IMR-90 (cell line): ENCODE data around the gene MLLT10. TPM values are rescaled to one million over a fixed set of nuclear protein-coding genes. Genes with fewer than 3 reads are reported as not detected.

Experiments used
- ATAC-seq: fragments of 200-7000 bp; cut with Tn5 transposase; 2 replicates; pipeline ENCODE4 v1.9.1; 2020; ENCODE audit warnings: low read depth, mild to moderate bottlenecking, moderate library complexity
- BruUV-seq: library from RNA; stranded (reverse); fragments of 400-500 nt; replicated peaks from 2 replicates; lab custom pipeline; 2021; lab: Mats Ljungman, UMichigan
- CTCF ChIA-PET: fragments of 300-600 bp; formaldehyde crosslinking; extraction: SDS; loops from one replicate; lab custom pipeline; 2021; ENCODE audit warnings: antibody characterized with exemption; lab: Yijun Ruan, JAX
- POLR2A ChIA-PET: fragments of 300-600 bp; sonication (Branson Sonifier 250); formaldehyde crosslinking; loops from one replicate; lab custom pipeline; 2022; ENCODE audit warnings: antibody characterized with exemption; ENCODE audit not compliant: unreplicated experiment; lab: Charles Lee
- DNase-seq: peaks from one replicate; pipeline ENCODE4 v3.0.0; 2013
- H2AFZ ChIP-seq: replicated peaks from 2 replicates; pipeline ENCODE3; 2013; ENCODE audit warnings: low read length, mild to moderate bottlenecking; ENCODE audit not compliant: poor library complexity
- H2AK5ac ChIP-seq: 2 replicates; pipeline ENCODE4 v1.6.1; 2013; ENCODE audit warnings: low read depth, low read length, inconsistent platforms
- H2AK9ac ChIP-seq: replicated peaks from 2 replicates; pipeline ENCODE3; 2013; ENCODE audit warnings: mild to moderate bottlenecking, low read depth, low read length, moderate library complexity; ENCODE audit not compliant: poor library complexity
- H2BK120ac ChIP-seq: 2 replicates; pipeline ENCODE4 v1.6.1; 2013; ENCODE audit warnings: low read depth, low read length, inconsistent platforms
- H2BK15ac ChIP-seq: 3 replicates; pipeline ENCODE4 v1.6.1; 2013; ENCODE audit warnings: low read depth, low read length, inconsistent platforms
- H2BK20ac ChIP-seq: 2 replicates; pipeline ENCODE4 v1.6.1; 2013; ENCODE audit warnings: low read depth, mild to moderate bottlenecking, inconsistent platforms, low read length, moderate library complexity
- H2BK5ac ChIP-seq: 2 replicates; pipeline ENCODE4 v1.6.1; 2013; ENCODE audit warnings: mild to moderate bottlenecking, low read depth, low read length, inconsistent platforms; ENCODE audit not compliant: poor library complexity, severe bottlenecking
- H3K14ac ChIP-seq: replicated peaks from 2 replicates; pipeline ENCODE4 v1.6.1; 2013; ENCODE audit warnings: low read depth, low read length, inconsistent platforms
- H3K18ac ChIP-seq: 2 replicates; pipeline ENCODE4 v1.6.1; 2013; ENCODE audit warnings: low read depth, low read length, control low read depth
- H3K23ac ChIP-seq: 2 replicates; pipeline ENCODE4 v1.6.1; 2013; ENCODE audit warnings: low read depth, low read length, inconsistent platforms
- H3K27ac ChIP-seq: 2 replicates; pipeline ENCODE4 v1.5.1; 2013; ENCODE audit warnings: mild to moderate bottlenecking, control low read depth, low read length; ENCODE audit not compliant: insufficient read depth
- H3K27me3 ChIP-seq: 2 replicates; pipeline ENCODE4 v1.6.1; 2013; ENCODE audit warnings: low read length; ENCODE audit not compliant: control insufficient read depth, insufficient read depth
- H3K36me3 ChIP-seq: 2 replicates; pipeline ENCODE4 v1.6.1; 2013; ENCODE audit warnings: low read length, mixed read lengths; ENCODE audit not compliant: control insufficient read depth, insufficient read depth
- H3K4ac ChIP-seq: 2 replicates; pipeline ENCODE4 v1.6.1; 2013; ENCODE audit warnings: low read depth, low read length, inconsistent platforms
- H3K4me1 ChIP-seq: 2 replicates; pipeline ENCODE4 v1.6.1; 2013; ENCODE audit warnings: low read length, mixed read lengths; ENCODE audit not compliant: control insufficient read depth, insufficient read depth
- H3K4me2 ChIP-seq: 2 replicates; pipeline ENCODE4 v1.6.1; 2013; ENCODE audit warnings: low read depth, mild to moderate bottlenecking, control low read depth, low read length, moderate library complexity
- H3K4me3 ChIP-seq: 2 replicates; pipeline ENCODE4 v1.5.1; 2013; ENCODE audit warnings: low read depth, mild to moderate bottlenecking, control low read depth, low read length, moderate library complexity; ENCODE audit not compliant: insufficient read depth
- H3K56ac ChIP-seq: 2 replicates; pipeline ENCODE4 v1.6.1; 2013; ENCODE audit warnings: low read length, inconsistent platforms; ENCODE audit not compliant: insufficient read depth; ENCODE audit errors: extremely low read depth
- H3K79me1 ChIP-seq, 2 experiments: 2 replicates each; pipeline ENCODE4 v1.6.1; 2013; ENCODE audit warnings: low read length in 2 of 2, inconsistent platforms in 1 of 2, low read depth in 1 of 2
- H3K9ac ChIP-seq: 2 replicates; pipeline ENCODE4 v1.6.1; 2013; ENCODE audit warnings: low read depth, low read length, control low read depth
- H3K9me1 ChIP-seq: 2 replicates; pipeline ENCODE4 v1.6.1; 2013; ENCODE audit warnings: low read length, inconsistent platforms; ENCODE audit not compliant: insufficient read depth
- H3K9me3 ChIP-seq: 2 replicates; pipeline ENCODE4 v1.6.1; 2013; ENCODE audit warnings: low read length; ENCODE audit not compliant: control insufficient read depth, insufficient read depth
- H4K20me1 ChIP-seq: 2 replicates; pipeline ENCODE4 v1.6.1; 2013; ENCODE audit warnings: low read length, inconsistent platforms; ENCODE audit not compliant: insufficient read depth
- H4K5ac ChIP-seq: 2 replicates; pipeline ENCODE4 v1.6.1; 2013; ENCODE audit warnings: mild to moderate bottlenecking, low read depth, low read length, control low read depth
- H4K8ac ChIP-seq, 2 experiments: 2 replicates each; pipeline ENCODE4 v1.6.1; 2013; ENCODE audit warnings: low read depth in 2 of 2, low read length in 2 of 2, control low read depth in 1 of 2, inconsistent platforms in 1 of 2
- H4K91ac ChIP-seq: 2 replicates; pipeline ENCODE4 v1.6.1; 2013; ENCODE audit warnings: low read depth, low read length, inconsistent platforms; ENCODE audit not compliant: insufficient read depth
- CEBPB ChIP-seq: IDR thresholded peaks from 2 replicates; pipeline ENCODE4 v1.6.1; 2012; ENCODE audit warnings: low read depth, low read length, improper control_type of control experiment
- WGBS, 2 experiments: methylation state at CpG; one replicate each; pipeline versions ENCODE4 v1.1.5 to v1.1.7; 2013; ENCODE audit warnings: missing lambda C conversion rate in 2 of 2; ENCODE audit not compliant: insufficient read length in 1 of 2; ENCODE audit errors: extremely low coverage in 2 of 2; 5-methylcytosine and 5-hydroxymethylcytosine counted together
- dilution Hi-C: fragments of 300-500 bp; cut with HindIII; formaldehyde crosslinking; loops from one replicate; pipeline ENCODE4 v1.14.3; 2018; ENCODE audit warnings: low sequenced_read_pairs; ENCODE audit not compliant: unreplicated experiment
- in situ Hi-C: fragments of 300-500 bp; cut with MboI; formaldehyde crosslinking; loops from 3 replicates; pipeline ENCODE4 v1.14.3; 2019; ENCODE audit warnings: low sequenced_read_pairs, inconsistent platforms, mixed read lengths
- intact Hi-C: fragments of 100-400 bp; cut with micrococcal nuclease; formaldehyde crosslinking; loops from 2 replicates; pipeline ENCODE4 v1.10.0; 2022
- polyA plus RNA-seq, 3 experiments: library from polyadenylated mRNA; depleted of rRNA; stranded (reverse); fragments of >200 nt; gene quantifications; 2 replicates each; pipeline ENCODE4 v1.2.3, GENCODE V29; 2012; ENCODE audit warnings: low replicate concordance in 1 of 3
- total RNA-seq: library from RNA; depleted of rRNA; stranded (reverse); fragments of >200 nt; gene quantifications from 2 replicates; pipeline ENCODE4 v1.2.3, GENCODE V29; 2012
- TF ChIP-seq, protein P1 (sequence below): conservative IDR thresholded peaks from 2 replicates; pipeline ENCODE4 v1.5.1; 2012; ENCODE audit warnings: mild to moderate bottlenecking, low read depth, low read length, improper control_type of control experiment

MLLT10 gene
- total and polyA plus RNA-seq, 2 of the 4 experiments (the other 2 are of a cell fraction): 22.5 to 29.0 TPM

DNA sequence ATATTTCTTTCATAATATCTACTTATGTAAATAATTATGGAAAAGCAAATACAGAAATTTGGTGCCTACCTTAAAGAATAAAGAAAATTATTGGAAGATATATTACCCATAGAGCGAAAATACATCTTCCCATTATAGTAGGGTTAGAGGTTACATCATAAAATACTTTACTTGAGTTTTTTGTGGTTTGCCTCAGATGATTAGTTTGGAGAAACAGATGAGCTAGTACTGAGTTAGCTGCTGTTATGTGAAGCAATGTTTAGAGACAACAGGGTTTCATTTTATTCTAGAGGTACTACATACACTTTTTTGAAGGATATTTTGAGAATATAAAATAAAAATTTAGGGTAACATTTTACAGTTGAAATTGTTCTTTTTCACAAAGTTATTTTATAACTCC is 2.9 kb upstream of the MLLT10 start:
- no TSS peak for BruUV-seq
- no peak overlapping the region for H4K91ac ChIP-seq
- no peak overlapping the region for H4K8ac ChIP-seq
- no peak overlapping the region for H2AFZ ChIP-seq
- H4K20me1 ChIP-seq: peaks cover 8% of the 10 kb centered on the region; the same call in 1 of the 2 replicates
- 0 out of 2 replicates have a peak, but pooled peaks cover 2% of the 10 kb centered on the region for H3K4me1 ChIP-seq
- no peak overlapping the region for H3K23ac ChIP-seq
- no peak overlapping the region for H3K56ac ChIP-seq
- POLR2A ChIA-PET: no interaction called here
- H3K9ac ChIP-seq: no peak overlapping the region
- dilution Hi-C loops: no loop called here
- no peak overlapping the region for H2BK5ac ChIP-seq
- H3K4ac ChIP-seq: no peak overlapping the region
- H4K5ac ChIP-seq: no peak overlapping the region
- H3K4me3 ChIP-seq: no peak overlapping the region
- DNase-seq (peak; percentile 59), ATAC-seq (no peak)
- H2BK20ac ChIP-seq: no peak overlapping the region
- no peak overlapping the region for H3K14ac ChIP-seq
- peaks cover 2 to 12% of the 10 kb centered on the region in 2 experiments; a peak in 3 of 4 replicates for H3K79me1 ChIP-seq
- no peak overlapping the region for H2BK15ac ChIP-seq
- in situ Hi-C loops: no loop called here
- H3K27ac ChIP-seq: no peak overlapping the region
- no peak overlapping the region for H2AK9ac ChIP-seq
- no peaks in the 10 kb centered on the region for H3K9me1 ChIP-seq
- intact Hi-C loops: no loop called here
- TF ChIP-seq, protein P1, sequence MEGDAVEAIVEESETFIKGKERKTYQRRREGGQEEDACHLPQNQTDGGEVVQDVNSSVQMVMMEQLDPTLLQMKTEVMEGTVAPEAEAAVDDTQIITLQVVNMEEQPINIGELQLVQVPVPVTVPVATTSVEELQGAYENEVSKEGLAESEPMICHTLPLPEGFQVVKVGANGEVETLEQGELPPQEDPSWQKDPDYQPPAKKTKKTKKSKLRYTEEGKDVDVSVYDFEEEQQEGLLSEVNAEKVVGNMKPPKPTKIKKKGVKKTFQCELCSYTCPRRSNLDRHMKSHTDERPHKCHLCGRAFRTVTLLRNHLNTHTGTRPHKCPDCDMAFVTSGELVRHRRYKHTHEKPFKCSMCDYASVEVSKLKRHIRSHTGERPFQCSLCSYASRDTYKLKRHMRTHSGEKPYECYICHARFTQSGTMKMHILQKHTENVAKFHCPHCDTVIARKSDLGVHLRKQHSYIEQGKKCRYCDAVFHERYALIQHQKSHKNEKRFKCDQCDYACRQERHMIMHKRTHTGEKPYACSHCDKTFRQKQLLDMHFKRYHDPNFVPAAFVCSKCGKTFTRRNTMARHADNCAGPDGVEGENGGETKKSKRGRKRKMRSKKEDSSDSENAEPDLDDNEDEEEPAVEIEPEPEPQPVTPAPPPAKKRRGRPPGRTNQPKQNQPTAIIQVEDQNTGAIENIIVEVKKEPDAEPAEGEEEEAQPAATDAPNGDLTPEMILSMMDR: no peak
- TF ChIP-seq CEBPB: peak; percentile 63; the same call in 1 of the 2 replicates
- no peaks in the 10 kb centered on the region for H3K27me3 ChIP-seq
- CTCF ChIA-PET: no interaction called here
- no peak overlapping the region for H3K4me2 ChIP-seq
- H3K36me3 ChIP-seq: no peaks in the 10 kb centered on the region
- no peak overlapping the region for H2AK5ac ChIP-seq
- no peak overlapping the region for H3K18ac ChIP-seq
- no CpG with 5 or more reads among the region's 1 CpG for WGBS, 2 experiments
- H2BK120ac ChIP-seq: no peak overlapping the region
- H3K9me3 ChIP-seq: no peaks in the 10 kb centered on the region
